Skeletal muscle tissue (tissue), 4 donors: Measurements from ENCODE around the gene ST6GALNAC2. TPM values are rescaled to one million over a fixed set of nuclear protein-coding genes. Genes with fewer than 3 reads are reported as not detected.

Source experiments
- H3K27ac ChIP-seq: one replicate; pipeline ENCODE4 v1.7.0; 2013; ENCODE audit warnings: mild to moderate bottlenecking, low read depth, low read length, inconsistent platforms
- H3K27me3 ChIP-seq, 3 donors: one replicate each; pipeline ENCODE4 v1.7.0; 2013; ENCODE audit warnings: low read length in 3 of 3; ENCODE audit not compliant: control insufficient read depth in 3 of 3, insufficient read depth in 3 of 3
- H3K36me3 ChIP-seq, 3 donors: one replicate each; pipeline ENCODE4 v1.7.0; 2013; ENCODE audit warnings: low read length in 3 of 3; ENCODE audit not compliant: control insufficient read depth in 3 of 3, insufficient read depth in 3 of 3
- H3K4me1 ChIP-seq, 3 donors: one replicate each; pipeline ENCODE4 v1.7.0; 2013; ENCODE audit warnings: low read length in 3 of 3, mild to moderate bottlenecking in 3 of 3; ENCODE audit not compliant: control insufficient read depth in 3 of 3, insufficient read depth in 3 of 3
- H3K4me3 ChIP-seq, 3 donors: one replicate each; pipeline ENCODE4 v1.7.0; 2013; ENCODE audit warnings: low read length in 3 of 3
- H3K9ac ChIP-seq, 3 donors: one replicate each; pipeline ENCODE4 v1.7.0; 2013; ENCODE audit warnings: low read length in 3 of 3, mild to moderate bottlenecking in 3 of 3, moderate library complexity in 2 of 3, low read depth in 1 of 3
- H3K9me3 ChIP-seq, 3 donors: one replicate each; pipeline ENCODE4 v1.7.0; 2013; ENCODE audit warnings: low read length in 3 of 3; ENCODE audit not compliant: control insufficient read depth in 3 of 3
- total RNA-seq: library from RNA; depleted of rRNA; stranded (reverse); fragments of >200 nt; gene quantifications from one replicate; pipeline ENCODE4 v1.2.3, GENCODE V29; 2014
- donor health status: Osteomylitis.

ST6GALNAC2 gene
- 2.6 TPM for total RNA-seq

GRCh38 chr17:76585649-76586593 lies at the start of gene ST6GALNAC2:
TSS of gene ST6GALNAC2 (minus strand) at chr17:76585860. CDS start at chr17:76585808, 52 bp downstream.
- peak within 1 kb of the TSS; percentile 74 to 81 (median 77) for H3K4me3 ChIP-seq
- H3K36me3 ChIP-seq, result no peaks in the 10 kb centered on the region
- H3K9ac ChIP-seq, result peak within 1 kb of the TSS; percentile 74 to 88 (median 82)
- H3K27me3 ChIP-seq, result peaks cover 7 to 23% (median 11%) of the 10 kb centered on the region in 3 donors
- H3K4me1 ChIP-seq, result peaks cover 13 to 23% (median 21%) of the 10 kb centered on the region in 3 donors
- H3K27ac ChIP-seq, result no peak within 1 kb of the TSS
- H3K9me3 ChIP-seq, result no peaks in the 10 kb centered on the region

GRCh38 chr17:76635039-76635438 lies 49.4 kb upstream of the ST6GALNAC2 start:
- Histone ChIP-seq H3K27me3 (no peaks in the 10 kb centered on the region), H3K36me3 (no peaks in the 10 kb centered on the region), H3K27ac (no peak overlapping the region), H3K9ac (no peak overlapping the region), H3K4me1 (no peaks in the 10 kb centered on the region), H3K4me3 (no peak overlapping the region), H3K9me3 (no peaks in the 10 kb centered on the region)

DNA sequence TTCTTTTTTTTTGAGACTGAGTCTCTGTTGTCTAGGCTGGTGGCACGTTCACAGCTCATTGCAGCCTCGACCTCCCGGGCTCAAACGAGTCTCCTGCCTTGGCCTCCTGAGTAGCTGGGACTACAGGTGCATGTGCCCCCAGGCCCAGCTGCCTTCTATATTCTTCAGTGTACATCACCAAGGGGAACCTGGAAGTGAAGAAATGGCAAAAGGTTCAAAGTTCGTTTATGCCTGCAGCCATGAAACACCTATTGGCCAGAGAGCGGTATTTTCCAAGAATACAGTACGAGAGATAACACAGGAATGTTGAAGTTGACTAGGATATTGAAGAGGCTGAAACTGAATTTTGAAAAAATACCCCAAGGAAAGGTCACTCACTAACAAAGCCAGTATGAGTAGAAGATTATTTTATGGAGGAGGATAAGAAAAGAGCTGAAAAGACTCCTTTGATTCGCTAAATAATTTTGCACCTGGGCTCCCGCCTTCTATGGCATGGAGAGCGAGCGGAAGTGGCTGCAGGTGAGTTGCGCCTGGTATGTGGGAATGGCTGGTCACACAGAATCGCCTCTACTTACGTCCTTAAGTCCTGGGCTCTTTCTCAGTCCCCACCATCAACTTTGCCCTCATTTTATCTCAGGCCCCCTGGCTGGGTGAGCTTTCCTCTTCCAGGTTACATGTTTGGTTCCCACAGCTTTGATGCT lies 48.1 kb upstream of the ST6GALNAC2 start:
- no peaks in the 10 kb centered on the region for H3K36me3 ChIP-seq
- no peaks in the 10 kb centered on the region for H3K27me3 ChIP-seq
- no peak overlapping the region for H3K27ac ChIP-seq
- H3K4me3 ChIP-seq, result no peak overlapping the region
- H3K9me3 ChIP-seq, result no peaks in the 10 kb centered on the region
- no peaks in the 10 kb centered on the region for H3K4me1 ChIP-seq
- H3K9ac ChIP-seq, result no peak overlapping the region

DNA sequence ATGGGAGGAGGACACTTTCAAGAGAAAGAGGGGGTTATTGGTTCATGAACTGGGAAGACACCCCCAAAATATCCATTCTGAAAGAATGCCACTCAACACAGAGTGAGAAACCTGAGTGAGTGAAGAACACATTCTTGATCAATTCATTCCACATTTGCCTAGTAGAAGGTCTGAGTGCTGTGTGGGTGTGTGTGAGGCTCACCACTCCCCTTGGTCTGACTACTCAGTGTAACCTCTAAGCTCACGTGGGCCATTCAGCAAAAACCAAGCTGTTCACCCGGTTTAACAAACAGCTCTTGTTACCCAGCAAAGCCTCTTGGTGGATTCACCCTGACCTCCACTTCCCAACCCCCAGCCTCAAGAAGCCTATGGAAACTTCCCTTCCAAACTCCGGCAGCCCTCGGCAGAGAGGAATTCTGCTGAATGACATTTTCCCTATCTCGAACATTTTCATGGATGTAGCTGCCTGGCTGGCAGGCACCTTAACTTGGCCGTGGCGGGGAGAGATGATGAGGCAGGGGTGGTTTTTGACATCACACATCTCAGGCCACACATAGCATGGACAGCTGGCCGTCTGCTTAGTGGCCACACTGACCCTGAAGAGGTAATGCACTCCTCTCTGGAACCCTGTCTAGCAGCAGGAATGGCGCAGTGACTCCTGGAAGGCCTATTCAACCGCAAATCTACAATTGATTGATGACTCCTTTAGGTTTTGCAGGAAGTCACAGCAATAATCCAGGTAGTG lies 46.3 kb upstream of the ST6GALNAC2 start:
- peaks cover 0 to 2% (median 0%) of the 10 kb centered on the region in 3 donors for H3K27me3 ChIP-seq
- H3K36me3 ChIP-seq, result no peaks in the 10 kb centered on the region
- H3K27ac ChIP-seq, result no peak overlapping the region
- H3K9ac ChIP-seq, result no peak overlapping the region
- H3K4me1 ChIP-seq, result no peaks in the 10 kb centered on the region
- H3K4me3 ChIP-seq, result no peak overlapping the region
- H3K9me3 ChIP-seq, result no peaks in the 10 kb centered on the region

DNA sequence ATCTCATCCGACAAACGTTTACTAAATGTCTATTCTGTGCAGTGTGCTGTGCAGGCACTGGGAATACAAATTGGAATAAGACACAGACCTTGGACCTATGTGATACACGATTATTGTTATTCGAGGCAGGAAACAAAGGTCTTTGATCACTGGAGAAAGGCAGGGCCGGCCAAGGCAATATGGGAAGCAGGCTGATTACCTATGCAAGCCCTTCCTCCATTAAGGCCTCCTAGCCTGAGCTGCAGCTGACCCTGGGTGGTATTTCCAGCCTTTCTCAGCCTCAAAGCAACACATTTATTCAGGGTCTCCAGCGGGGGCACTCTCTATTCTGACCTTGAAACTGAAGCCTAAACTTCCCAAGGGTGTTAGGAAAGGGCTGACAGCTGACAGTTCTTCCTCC lies 44.5 kb upstream of the ST6GALNAC2 start:
- Histone ChIP-seq H3K4me3 (no peak overlapping the region), H3K36me3 (no peaks in the 10 kb centered on the region), H3K9ac (no peak overlapping the region), H3K4me1 (no peaks in the 10 kb centered on the region), H3K9me3 (no peaks in the 10 kb centered on the region), H3K27me3 (peaks cover 0 to 2% (median 0%) of the 10 kb centered on the region in 3 donors), H3K27ac (no peak overlapping the region)

GRCh38 chr17:76627510-76627909 lies 41.9 kb upstream of the ST6GALNAC2 start:
- H3K4me3 ChIP-seq, result no peak overlapping the region
- H3K36me3 ChIP-seq, result no peaks in the 10 kb centered on the region
- H3K9ac ChIP-seq, result no peak overlapping the region
- H3K27ac ChIP-seq, result no peak overlapping the region
- H3K27me3 ChIP-seq, result peaks cover 0 to 2% (median 0%) of the 10 kb centered on the region in 3 donors
- no peaks in the 10 kb centered on the region for H3K9me3 ChIP-seq
- peaks cover 0 to 4% (median 0%) of the 10 kb centered on the region in 3 donors for H3K4me1 ChIP-seq

DNA sequence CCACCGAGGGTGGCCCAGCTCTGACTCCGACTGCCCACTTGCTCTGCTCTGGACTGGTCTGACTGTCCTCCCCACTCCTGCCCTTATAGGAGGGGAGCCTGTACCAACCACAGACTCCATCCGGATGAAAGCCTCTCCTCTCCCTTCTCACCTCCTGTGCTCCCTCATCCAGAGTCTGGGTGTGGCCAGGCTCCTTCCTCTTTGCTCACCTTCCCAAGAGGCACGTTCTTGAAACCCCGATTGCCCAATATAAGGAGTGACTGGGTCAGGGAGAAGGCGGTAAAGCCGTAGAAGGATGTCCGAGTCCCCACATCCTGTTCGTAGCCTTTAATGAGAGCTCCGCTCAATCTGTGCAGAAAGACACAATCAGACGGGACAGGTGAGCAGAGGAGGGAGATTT lies 40.8 kb upstream of the ST6GALNAC2 start:
- Histone ChIP-seq H3K36me3 (no peaks in the 10 kb centered on the region), H3K27ac (no peak overlapping the region), H3K4me3 (no peak overlapping the region), H3K9me3 (no peaks in the 10 kb centered on the region), H3K9ac (no peak overlapping the region), H3K4me1 (peaks cover 0 to 4% (median 0%) of the 10 kb centered on the region in 3 donors), H3K27me3 (peaks cover 0 to 2% (median 0%) of the 10 kb centered on the region in 3 donors)

DNA sequence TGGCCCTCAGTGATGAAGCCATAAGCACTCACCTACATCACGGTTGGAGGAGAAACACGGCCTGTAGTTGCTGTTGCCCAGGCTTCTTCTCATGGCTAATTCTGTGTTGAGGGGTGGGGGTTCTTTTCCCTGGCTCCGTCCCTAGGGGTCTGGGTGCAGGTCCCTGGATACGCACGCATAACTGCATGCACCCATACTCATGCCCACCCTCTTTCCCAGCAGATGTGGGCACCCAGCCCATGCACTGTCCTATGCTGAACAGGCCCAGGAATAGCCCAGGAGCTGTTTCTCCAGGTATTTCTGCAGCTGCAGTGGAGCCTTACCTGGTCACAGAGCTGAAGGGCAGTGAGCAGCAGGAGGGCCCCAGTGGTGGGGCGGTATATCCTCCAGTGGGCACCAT lies 39.8 kb upstream of the ST6GALNAC2 start:
- H3K27ac ChIP-seq, result no peak overlapping the region
- no peak overlapping the region for H3K4me3 ChIP-seq
- H3K27me3 ChIP-seq, result peaks cover 0 to 2% (median 0%) of the 10 kb centered on the region in 3 donors
- peaks cover 0 to 4% (median 0%) of the 10 kb centered on the region in 3 donors for H3K4me1 ChIP-seq
- H3K36me3 ChIP-seq, result no peaks in the 10 kb centered on the region
- no peaks in the 10 kb centered on the region for H3K9me3 ChIP-seq
- H3K9ac ChIP-seq, result no peak overlapping the region

DNA sequence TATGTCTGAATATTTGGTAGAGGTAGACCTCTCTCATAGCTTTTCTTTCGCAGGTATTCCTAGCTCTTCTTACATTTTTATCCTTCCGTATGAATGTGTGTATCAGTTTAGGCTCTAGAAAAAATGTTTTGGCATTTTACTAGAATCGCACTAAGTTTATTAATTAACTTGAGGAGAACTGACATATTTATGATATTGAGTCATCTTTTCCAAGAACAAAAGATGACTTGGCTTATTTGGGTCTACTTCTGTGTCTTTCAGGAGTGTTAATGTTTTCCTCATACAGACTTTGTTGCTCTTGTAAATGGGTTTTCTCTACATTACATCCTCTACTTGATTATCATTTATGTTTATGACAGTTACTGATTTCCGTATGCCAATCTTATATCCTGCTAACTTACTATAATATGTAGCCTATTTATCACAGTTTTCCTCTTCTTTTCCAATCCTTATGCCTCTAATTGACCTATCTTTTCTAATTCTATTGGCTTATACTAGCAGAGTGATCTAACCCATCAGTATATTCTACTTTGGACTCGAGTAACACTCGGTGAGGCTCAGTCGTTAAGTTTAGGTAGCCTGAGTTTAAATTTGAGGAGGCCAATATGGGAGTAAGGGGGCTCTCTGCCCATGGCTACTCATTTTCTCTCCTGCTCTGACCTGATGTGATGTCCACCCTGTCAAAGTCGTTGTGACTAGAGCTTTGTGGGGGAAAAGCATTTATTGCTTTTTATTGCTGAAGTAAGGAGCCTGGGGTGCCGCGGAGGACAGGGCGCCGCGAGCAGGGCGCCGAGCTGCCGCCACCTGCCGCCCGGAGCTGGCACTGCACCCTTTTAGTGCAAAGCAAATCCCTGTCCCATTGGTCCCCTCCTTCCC lies 37.8 kb upstream of the ST6GALNAC2 start:
- Histone ChIP-seq H3K27me3 (peaks cover 0 to 2% (median 0%) of the 10 kb centered on the region in 3 donors), H3K27ac (no peak overlapping the region), H3K9me3 (no peaks in the 10 kb centered on the region), H3K4me1 (peaks cover 0 to 4% (median 0%) of the 10 kb centered on the region in 3 donors), H3K4me3 (no peak overlapping the region), H3K36me3 (no peaks in the 10 kb centered on the region), H3K9ac (peak overlapping the region in 2 of 3 donors; percentile 13 to 34)
